B cell (primary cell): ENCODE measurements around the gene RAB6B. TPM values are rescaled to one million over a fixed set of nuclear protein-coding genes. Genes with fewer than 3 reads are reported as not detected.

Experiments used
- ATAC-seq: fragments of 200-7000 bp; cut with Tn5 transposase; one replicate; pipeline ENCODE4 v1.10.0; 2021; ENCODE audit warnings: low read depth, mild to moderate bottlenecking, moderate number of reproducible peaks, moderate library complexity
- CTCF ChIA-PET: fragments of 350-600 bp; sonication (Branson Sonifier 250); formaldehyde crosslinking; loops from one replicate; lab custom pipeline; 2021; ENCODE audit warnings: antibody characterized with exemption, inconsistent platforms; lab: Charles Lee
- POLR2A ChIA-PET: fragments of 350-600 bp; sonication (Branson Sonifier 250); formaldehyde crosslinking; loops from one replicate; lab custom pipeline; 2021; ENCODE audit warnings: antibody characterized with exemption; lab: Charles Lee
- DNase-seq: peaks from one replicate; pipeline ENCODE4 v3.0.0; 2013
- H2AFZ ChIP-seq: 2 replicates; pipeline ENCODE4 v1.6.1; 2012; ENCODE audit warnings: mild to moderate bottlenecking, low read depth, low read length; ENCODE audit not compliant: insufficient read depth, poor library complexity, severe bottlenecking
- H3K27ac ChIP-seq, 2 donors: 1 replicate in 1 of 2; 2 replicates in 1 of 2; pipeline ENCODE4 v1.5.1; 2012 to 2013; ENCODE audit warnings: low read length in 2 of 2, mild to moderate bottlenecking in 2 of 2, moderate library complexity in 1 of 2
- H3K27me3 ChIP-seq, 4 experiments: fragments of 200-600 bp in 1 of 4; sonication (generic) in 1 of 4; replicated peaks in 1 of 4; 1 replicate in 2 of 4; 2 replicates in 2 of 4; pipeline versions ENCODE4 v1.6.1 to v1.7.0; 2013 to 2016; ENCODE audit warnings: low read length in 3 of 4, mild to moderate bottlenecking in 2 of 4, mixed read lengths in 1 of 4, moderate library complexity in 1 of 4; ENCODE audit not compliant: insufficient read depth in 4 of 4, control insufficient read depth in 3 of 4; ENCODE audit errors: control extremely low read depth in 1 of 4
- H3K36me3 ChIP-seq, 2 experiments: replicated peaks in 1 of 2; 1 replicate in 1 of 2; 2 replicates in 1 of 2; pipeline versions ENCODE4 v1.6.1 to v1.7.1; 2013; ENCODE audit warnings: low read length in 1 of 2; ENCODE audit not compliant: insufficient read depth in 2 of 2, control insufficient read depth in 1 of 2; ENCODE audit errors: control extremely low read depth in 1 of 2, extremely low read depth in 1 of 2
- H3K4me1 ChIP-seq, 2 donors: fragments of 200-600 bp in 1 of 2; sonication (generic) in 1 of 2; 1 replicate in 1 of 2; 2 replicates in 1 of 2; pipeline versions ENCODE4 v1.5.1 to v1.6.1; 2013 to 2017; ENCODE audit warnings: low read length in 2 of 2; ENCODE audit not compliant: control insufficient read depth in 2 of 2, insufficient read depth in 2 of 2
- H3K4me2 ChIP-seq: replicated peaks from 2 replicates; pipeline ENCODE3; 2012; ENCODE audit warnings: mild to moderate bottlenecking, low read depth, low read length; ENCODE audit not compliant: poor library complexity, severe bottlenecking
- H3K4me3 ChIP-seq, 5 experiments: fragments of 200-600 bp in 1 of 5; sonication (generic) in 1 of 5; 1 replicate in 3 of 5; 2 replicates in 2 of 5; pipeline versions ENCODE4 v1.5.1 to v1.7.0; 2011 to 2016; ENCODE audit warnings: low read length in 4 of 5, mild to moderate bottlenecking in 4 of 5, low read depth in 2 of 5, control low read depth in 1 of 5, moderate library complexity in 1 of 5; ENCODE audit not compliant: insufficient read depth in 1 of 5; ENCODE audit errors: control extremely low read depth in 1 of 5, extremely low read depth in 1 of 5
- H3K79me2 ChIP-seq: fragments of 200-600 bp; sonication (generic); one replicate; pipeline ENCODE4 v1.6.0; 2016; ENCODE audit warnings: low read length; ENCODE audit not compliant: control insufficient read depth, insufficient read depth
- H3K9ac ChIP-seq: fragments of 200-600 bp; sonication (generic); 2 replicates; pipeline ENCODE4 v1.6.1; 2017; ENCODE audit warnings: mild to moderate bottlenecking, low read length, moderate library complexity
- H3K9me3 ChIP-seq, 3 donors: one replicate each; pipeline versions ENCODE4 v1.6.1 to v1.7.1; 2013; ENCODE audit warnings: low read length in 2 of 3; ENCODE audit not compliant: control insufficient read depth in 2 of 3, insufficient read depth in 1 of 3; ENCODE audit errors: control extremely low read depth in 1 of 3
- H4K20me1 ChIP-seq: 2 replicates; pipeline ENCODE4 v1.6.0; 2012; ENCODE audit warnings: mild to moderate bottlenecking, low read length; ENCODE audit not compliant: insufficient read depth, control insufficient read depth, poor library complexity, severe bottlenecking
- H3K27ac Mint-ChIP-seq: one replicate; pipeline ENCODE4 v1.8.0; 2021; ENCODE audit warnings: mixed read lengths
- H3K27me3 Mint-ChIP-seq: one replicate; pipeline ENCODE4 v1.8.0; 2021; ENCODE audit warnings: mixed read lengths
- H3K4me1 Mint-ChIP-seq: one replicate; pipeline ENCODE4 v1.8.0; 2021; ENCODE audit warnings: mixed read lengths
- H3K4me3 Mint-ChIP-seq: one replicate; pipeline ENCODE4 v1.8.0; 2021; ENCODE audit warnings: mixed read lengths
- H3K9me3 Mint-ChIP-seq: one replicate; pipeline ENCODE4 v1.8.0; 2022; ENCODE audit warnings: mixed read lengths; ENCODE audit not compliant: insufficient read depth
- EZH2 ChIP-seq: IDR thresholded peaks from 2 replicates; pipeline ENCODE4 v1.6.1; 2012; ENCODE audit warnings: borderline replicate concordance, low read depth, mild to moderate bottlenecking, moderate library complexity, low read length; ENCODE audit not compliant: insufficient read depth, poor library complexity, severe bottlenecking
- WGBS: methylation state at CpG from one replicate; pipeline ENCODE4 v1.1.5; 2013; ENCODE audit warnings: missing lambda C conversion rate; ENCODE audit not compliant: insufficient coverage; 5-methylcytosine and 5-hydroxymethylcytosine counted together
- intact Hi-C: fragments of 100-400 bp; cut with micrococcal nuclease; formaldehyde crosslinking; loops from one replicate; pipeline ENCODE4 v1.10.0; 2022
- polyA plus RNA-seq: library from polyadenylated mRNA; depleted of rRNA; stranded (reverse); fragments of >200 nt; gene quantifications from 2 replicates; pipeline ENCODE4 v1.2.3, GENCODE V29; 2012
- total RNA-seq, 2 donors: library from RNA; stranded (reverse); fragments of 120-200 nt in 1 of 2; gene quantifications; 1 replicate in 1 of 2; 2 replicates in 1 of 2; pipeline versions ENCODE4 v1.2.3 to v1.2.4, GENCODE V29; 2013 to 2022
- TF ChIP-seq, protein P1 (sequence below): fragments of 200-600 bp; IDR thresholded peaks from one replicate; pipeline ENCODE4 v1.8.0; 2022; ENCODE audit warnings: antibody characterized with exemption, mild to moderate bottlenecking

RAB6B gene
- total and polyA plus RNA-seq, 2 donors (not counting 1 experiment from before 2014, with no cell fraction given), result not detected

DNA sequence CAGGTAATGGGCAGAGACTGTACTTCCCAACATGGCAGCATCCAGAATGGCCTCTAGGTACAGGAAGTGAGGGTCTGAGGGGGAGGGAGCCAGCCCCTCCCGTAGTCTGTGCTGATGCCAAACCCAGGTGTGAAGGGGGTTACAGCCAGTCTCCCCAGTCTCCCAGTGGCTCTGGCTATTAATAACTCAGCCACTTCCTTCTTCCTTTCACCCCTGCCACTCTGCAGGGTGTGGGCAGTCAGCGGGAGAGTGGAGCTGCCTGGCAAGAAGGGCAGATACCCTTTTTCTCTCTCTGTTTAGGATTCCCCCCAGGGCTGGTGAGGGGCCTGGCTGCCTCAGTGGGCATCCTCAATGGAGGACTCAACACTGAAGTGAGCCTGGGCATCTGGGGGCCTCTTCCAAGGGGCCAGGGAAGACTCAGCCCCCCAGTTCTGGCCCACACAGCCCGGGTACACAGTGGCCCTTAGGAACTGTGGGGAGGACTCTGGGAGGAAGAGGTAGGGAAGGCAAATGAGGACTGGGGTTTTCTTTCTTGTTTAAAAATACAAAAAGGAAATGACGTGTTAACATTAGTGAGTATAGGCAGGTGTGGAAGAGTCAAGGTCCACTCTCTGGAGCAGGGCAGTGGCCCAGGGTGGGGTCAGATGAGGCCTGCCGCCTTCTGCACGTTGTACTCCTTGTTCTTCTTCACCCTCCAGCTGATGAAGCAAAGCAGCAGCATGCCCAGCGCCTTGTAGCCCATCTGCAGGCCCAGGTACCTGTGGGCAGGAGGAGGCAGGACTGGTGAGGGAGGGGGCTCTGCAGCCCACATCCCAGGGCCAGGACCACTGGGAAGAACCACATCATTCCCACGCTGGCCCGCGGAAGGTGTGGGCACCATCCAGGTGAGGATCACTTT lies 38.6 kb upstream of the RAB6B start:
- TF ChIP-seq, protein P1, sequence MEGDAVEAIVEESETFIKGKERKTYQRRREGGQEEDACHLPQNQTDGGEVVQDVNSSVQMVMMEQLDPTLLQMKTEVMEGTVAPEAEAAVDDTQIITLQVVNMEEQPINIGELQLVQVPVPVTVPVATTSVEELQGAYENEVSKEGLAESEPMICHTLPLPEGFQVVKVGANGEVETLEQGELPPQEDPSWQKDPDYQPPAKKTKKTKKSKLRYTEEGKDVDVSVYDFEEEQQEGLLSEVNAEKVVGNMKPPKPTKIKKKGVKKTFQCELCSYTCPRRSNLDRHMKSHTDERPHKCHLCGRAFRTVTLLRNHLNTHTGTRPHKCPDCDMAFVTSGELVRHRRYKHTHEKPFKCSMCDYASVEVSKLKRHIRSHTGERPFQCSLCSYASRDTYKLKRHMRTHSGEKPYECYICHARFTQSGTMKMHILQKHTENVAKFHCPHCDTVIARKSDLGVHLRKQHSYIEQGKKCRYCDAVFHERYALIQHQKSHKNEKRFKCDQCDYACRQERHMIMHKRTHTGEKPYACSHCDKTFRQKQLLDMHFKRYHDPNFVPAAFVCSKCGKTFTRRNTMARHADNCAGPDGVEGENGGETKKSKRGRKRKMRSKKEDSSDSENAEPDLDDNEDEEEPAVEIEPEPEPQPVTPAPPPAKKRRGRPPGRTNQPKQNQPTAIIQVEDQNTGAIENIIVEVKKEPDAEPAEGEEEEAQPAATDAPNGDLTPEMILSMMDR, result no peak
- peaks cover 7% of the 10 kb centered on the region for H3K27me3 Mint-ChIP-seq
- POLR2A ChIA-PET, result no interaction called here
- Histone ChIP-seq H3K27me3 (peaks cover 0 to under 1% (median 0%) of the 10 kb centered on the region in 4 experiments), H3K9me3 (no peaks in the 10 kb centered on the region), H3K4me3 (no peak overlapping the region), H3K4me1 (no peaks in the 10 kb centered on the region), H4K20me1 (no peaks in the 10 kb centered on the region), H3K79me2 (no peaks in the 10 kb centered on the region), H3K36me3 (no peaks in the 10 kb centered on the region), H3K9ac (no peak overlapping the region), H3K4me2 (no peak overlapping the region), H3K27ac (no peak overlapping the region), H2AFZ (no peak overlapping the region)
- CTCF ChIA-PET, result no interaction called here
- intact Hi-C loops, result no loop called here
- WGBS, result 70% methylated on average over 7 of the region's 10 CpGs
- ATAC-seq (no peak), DNase-seq (no peak)
- no peaks in the 10 kb centered on the region for H3K4me1 Mint-ChIP-seq
- no peak overlapping the region for H3K27ac Mint-ChIP-seq
- H3K9me3 Mint-ChIP-seq, result no peaks in the 10 kb centered on the region
- no peak overlapping the region for H3K4me3 Mint-ChIP-seq

DNA sequence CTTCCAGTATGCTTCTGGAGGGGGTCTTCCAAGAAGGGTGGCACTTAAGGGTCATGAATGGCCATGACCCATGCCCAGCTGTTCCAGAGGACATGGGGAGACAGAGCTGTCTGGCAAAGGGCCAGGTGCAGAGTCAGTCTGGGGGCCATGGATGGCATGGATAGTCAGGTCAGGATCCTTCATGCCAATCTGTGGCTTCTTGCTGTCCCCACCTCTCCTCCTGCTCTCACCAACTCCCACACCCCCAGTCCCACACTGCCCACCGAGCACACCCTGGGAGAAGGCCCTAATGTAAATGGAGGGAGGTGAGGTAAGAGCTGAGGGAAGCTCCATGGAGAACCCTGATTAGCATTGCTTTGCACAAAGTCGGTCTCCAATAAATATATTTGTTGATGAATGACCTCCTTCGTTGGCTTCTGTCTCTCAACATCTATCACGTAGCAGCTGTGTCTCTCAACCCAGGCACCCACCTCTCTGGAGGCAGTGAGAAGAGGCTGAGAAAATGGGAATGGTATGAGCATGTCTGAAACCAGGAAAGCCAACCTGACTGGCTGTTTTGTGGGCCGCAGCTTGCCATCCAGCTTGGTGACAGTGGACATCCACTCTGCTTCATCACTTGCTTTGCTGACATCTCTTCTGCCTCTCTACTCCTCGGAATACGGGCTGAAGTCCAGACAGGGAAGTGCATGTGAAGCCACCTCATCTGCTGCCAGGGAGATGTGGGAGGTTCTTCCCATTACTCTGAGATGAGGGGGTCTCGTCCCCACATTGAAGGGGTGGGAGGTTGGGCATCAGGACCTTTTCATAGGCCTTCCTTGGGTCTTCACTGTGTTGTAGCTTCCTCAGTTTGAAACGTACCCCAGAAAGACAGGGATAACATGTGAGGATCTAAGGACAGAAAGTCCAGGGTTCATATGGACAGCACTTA lies 37.7 kb upstream of the RAB6B start:
- Histone ChIP-seq H3K9me3 (no peaks in the 10 kb centered on the region), H4K20me1 (no peaks in the 10 kb centered on the region), H3K27ac (no peak overlapping the region), H3K4me3 (no peak overlapping the region), H3K27me3 (peaks cover 0 to 10% (median 0%) of the 10 kb centered on the region in 4 experiments), H3K79me2 (no peaks in the 10 kb centered on the region), H3K9ac (no peak overlapping the region), H3K4me1 (no peaks in the 10 kb centered on the region), H3K36me3 (no peaks in the 10 kb centered on the region), H3K4me2 (no peak overlapping the region), H2AFZ (no peak overlapping the region)
- H3K27me3 Mint-ChIP-seq, result peaks cover 14% of the 10 kb centered on the region
- POLR2A ChIA-PET, result no interaction called here
- H3K27ac Mint-ChIP-seq, result no peak overlapping the region
- ATAC-seq, result no peak
- CTCF ChIA-PET, result interaction anchor here (1.8 kb wide), 1 partner anchor 1207 kb away, joined by 4 read pairs; no protein-coding TSS in a partner anchor
- DNase-seq, result no peak
- H3K4me1 Mint-ChIP-seq, result no peaks in the 10 kb centered on the region
- no peak overlapping the region for H3K4me3 Mint-ChIP-seq
- intact Hi-C loops, result no loop called here
- H3K9me3 Mint-ChIP-seq, result no peaks in the 10 kb centered on the region
- 93% methylated on average over 4 of the region's 9 CpGs for WGBS
- TF ChIP-seq EZH2, result no peak
- TF ChIP-seq, protein P1, result no peak
